Activated CD4-positive, alpha-beta T cell treated with anti-CD3 and anti-CD28 coated beads for 36 hours (primary cell): Measurements from ENCODE around the gene EDN1. TPM values are rescaled to one million over a fixed set of nuclear protein-coding genes. Genes with fewer than 3 reads are reported as not detected.
A peak's percentile ranks its signal among the peaks of the same experiment; 100 is the strongest.

Experiments
- ATAC-seq: fragments of 200-7000 bp; cut with Tn5 transposase; one replicate; pipeline ENCODE4 v1.10.0; 2021; ENCODE audit warnings: mild to moderate bottlenecking, moderate library complexity
- CTCF ChIA-PET: fragments of 350-600 bp; sonication (Branson Sonifier 250); formaldehyde crosslinking; loops from one replicate; lab custom pipeline; 2021; ENCODE audit warnings: antibody characterized with exemption; lab: Charles Lee
- POLR2A ChIA-PET: fragments of 350-600 bp; sonication (Branson Sonifier 250); formaldehyde crosslinking; loops from one replicate; lab custom pipeline; 2021; ENCODE audit warnings: antibody characterized with exemption, inconsistent platforms; lab: Charles Lee
- DNase-seq: peaks from one replicate; pipeline ENCODE4 v3.0.0-alpha.2; 2020
- H3K27ac Mint-ChIP-seq: one replicate; pipeline ENCODE4 v1.8.0; 2021; ENCODE audit warnings: mixed read lengths
- H3K27me3 Mint-ChIP-seq: one replicate; pipeline ENCODE4 v1.8.0; 2021; ENCODE audit warnings: mixed read lengths
- H3K36me3 Mint-ChIP-seq: one replicate; pipeline ENCODE4 v1.8.0; 2021; ENCODE audit warnings: low read depth, mixed read lengths
- H3K4me1 Mint-ChIP-seq: one replicate; pipeline ENCODE4 v1.8.0; 2021; ENCODE audit warnings: mixed read lengths
- H3K4me3 Mint-ChIP-seq: one replicate; pipeline ENCODE4 v1.8.0; 2021; ENCODE audit warnings: mild to moderate bottlenecking, moderate library complexity, mixed read lengths
- H3K9me3 Mint-ChIP-seq: one replicate; pipeline ENCODE4 v1.8.0; 2021; ENCODE audit warnings: low read depth, mixed read lengths
- intact Hi-C, 2 experiments: fragments of 100-400 bp; cut with DNase I in 1 of 2; cut with micrococcal nuclease in 1 of 2; formaldehyde crosslinking; loops; one replicate each; pipeline versions ENCODE4 v1.14.2 to v1.15.1; 2022 to 2024; cut with DNase I, micrococcal nuclease
- total RNA-seq, 2 experiments: library from RNA; stranded (reverse); gene quantifications; one replicate each; pipeline ENCODE4 v1.2.3, GENCODE V29; 2021

The EDN1 gene
- total RNA-seq, 2 experiments from 2014 or later = not detected

DNA sequence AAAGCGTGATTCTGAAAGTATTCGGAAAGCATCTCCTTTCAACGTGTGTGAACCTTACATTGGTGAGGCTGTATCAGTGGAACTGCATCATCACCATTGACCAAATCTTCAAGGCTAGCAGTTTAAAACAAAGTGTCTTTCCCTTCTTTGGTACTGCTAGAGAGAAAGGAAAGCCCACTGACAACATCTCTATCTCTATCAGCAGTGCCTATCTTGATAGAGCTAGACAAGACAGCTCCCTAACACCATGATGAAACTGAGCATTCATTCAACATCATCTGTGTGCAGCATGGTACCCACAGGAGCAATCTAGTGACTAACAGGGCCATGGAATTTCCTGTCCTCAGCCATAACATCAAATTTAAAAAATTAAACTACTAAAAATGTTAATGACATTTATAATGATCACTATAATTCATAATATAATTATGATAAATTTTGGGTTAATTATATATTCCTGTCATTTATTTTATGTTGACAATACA, 31.5 kb upstream of the EDN1 start:
- Mint-ChIP-seq H3K36me3 (no peaks in the 10 kb centered on the region), H3K9me3 (no peaks in the 10 kb centered on the region), H3K4me3 (no peak overlapping the region), H3K27me3 (peaks cover 15% of the 10 kb centered on the region), H3K27ac (no peak overlapping the region), H3K4me1 (no peaks in the 10 kb centered on the region)
- ChIA-PET POLR2A (no interaction called here), CTCF (interaction anchor here (0.6 kb wide), 2 partner anchors 588 to 603 kb away, joined by 3 read pairs; no protein-coding TSS in a partner anchor)
- ATAC-seq (no peak), DNase-seq (no peak)
- intact Hi-C loops = no loop called here

DNA sequence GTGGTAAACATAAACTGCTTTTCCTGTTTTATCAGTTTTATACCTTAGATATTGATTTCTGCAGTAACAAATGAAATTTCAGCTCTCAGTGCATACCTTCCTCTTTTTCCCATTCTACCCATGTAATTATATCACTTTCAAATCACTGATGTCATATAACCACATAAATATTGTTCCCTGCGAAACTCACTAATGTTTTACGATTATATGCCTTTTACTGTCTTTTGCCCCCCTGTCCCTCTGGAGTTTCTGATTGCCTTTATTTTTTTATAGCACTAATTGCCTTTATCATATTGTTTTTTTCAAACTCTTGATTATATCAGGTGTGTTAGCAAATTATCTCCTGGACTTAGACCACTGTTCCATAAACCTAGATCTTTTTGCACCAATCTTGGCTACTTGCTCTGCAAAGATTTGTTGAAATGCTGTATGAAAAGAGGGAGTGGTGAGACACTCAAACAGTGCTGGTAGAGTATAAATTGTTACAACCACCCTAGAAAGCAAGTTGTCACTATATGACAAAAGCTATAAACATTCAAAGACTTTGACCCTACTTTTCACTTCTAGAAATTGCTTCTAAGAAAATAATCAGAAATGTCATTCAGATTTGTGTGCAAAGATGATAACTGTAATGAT, 29.6 kb upstream of the EDN1 start:
- no peaks in the 10 kb centered on the region for H3K4me1 Mint-ChIP-seq
- no peak overlapping the region for H3K27ac Mint-ChIP-seq
- peaks cover 9% of the 10 kb centered on the region for H3K27me3 Mint-ChIP-seq
- DNase-seq (no peak), ATAC-seq (no peak)
- intact Hi-C loops = no loop called here
- H3K9me3 Mint-ChIP-seq = no peaks in the 10 kb centered on the region
- ChIA-PET POLR2A (no interaction called here), CTCF (no interaction called here)
- no peaks in the 10 kb centered on the region for H3K36me3 Mint-ChIP-seq
- H3K4me3 Mint-ChIP-seq = no peak overlapping the region

DNA sequence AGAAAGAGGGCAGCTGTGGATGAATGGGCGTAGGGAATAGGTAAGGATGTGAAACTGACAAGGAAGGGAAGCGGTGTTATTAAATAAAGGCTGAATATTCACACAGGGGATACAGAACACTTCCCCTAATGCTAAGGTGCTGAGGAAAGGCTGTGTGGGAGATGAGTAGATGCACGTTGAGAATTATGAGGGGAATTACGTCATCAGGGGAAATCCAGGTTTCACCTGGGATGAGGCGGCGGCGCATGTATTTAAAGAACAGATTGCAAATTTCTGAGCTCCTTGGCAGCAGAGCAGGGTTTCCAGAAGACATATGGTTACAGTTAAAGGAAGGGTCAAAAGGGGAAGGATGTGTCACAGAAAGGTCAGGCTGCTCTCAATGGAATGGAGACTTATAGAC, 28.7 kb upstream of the EDN1 start:
- intact Hi-C loops = no loop called here
- H3K9me3 Mint-ChIP-seq = no peaks in the 10 kb centered on the region
- no peak for DNase-seq
- no peak overlapping the region for H3K4me3 Mint-ChIP-seq
- peaks cover 2% of the 10 kb centered on the region for H3K4me1 Mint-ChIP-seq
- no peak overlapping the region for H3K27ac Mint-ChIP-seq
- no peaks in the 10 kb centered on the region for H3K36me3 Mint-ChIP-seq
- CTCF ChIA-PET = no interaction called here
- no peak for ATAC-seq
- POLR2A ChIA-PET = interaction anchor here (0.7 kb wide), 1 partner anchor 1304 kb away, joined by 3 read pairs; no protein-coding TSS in a partner anchor
- peaks cover 7% of the 10 kb centered on the region for H3K27me3 Mint-ChIP-seq

DNA sequence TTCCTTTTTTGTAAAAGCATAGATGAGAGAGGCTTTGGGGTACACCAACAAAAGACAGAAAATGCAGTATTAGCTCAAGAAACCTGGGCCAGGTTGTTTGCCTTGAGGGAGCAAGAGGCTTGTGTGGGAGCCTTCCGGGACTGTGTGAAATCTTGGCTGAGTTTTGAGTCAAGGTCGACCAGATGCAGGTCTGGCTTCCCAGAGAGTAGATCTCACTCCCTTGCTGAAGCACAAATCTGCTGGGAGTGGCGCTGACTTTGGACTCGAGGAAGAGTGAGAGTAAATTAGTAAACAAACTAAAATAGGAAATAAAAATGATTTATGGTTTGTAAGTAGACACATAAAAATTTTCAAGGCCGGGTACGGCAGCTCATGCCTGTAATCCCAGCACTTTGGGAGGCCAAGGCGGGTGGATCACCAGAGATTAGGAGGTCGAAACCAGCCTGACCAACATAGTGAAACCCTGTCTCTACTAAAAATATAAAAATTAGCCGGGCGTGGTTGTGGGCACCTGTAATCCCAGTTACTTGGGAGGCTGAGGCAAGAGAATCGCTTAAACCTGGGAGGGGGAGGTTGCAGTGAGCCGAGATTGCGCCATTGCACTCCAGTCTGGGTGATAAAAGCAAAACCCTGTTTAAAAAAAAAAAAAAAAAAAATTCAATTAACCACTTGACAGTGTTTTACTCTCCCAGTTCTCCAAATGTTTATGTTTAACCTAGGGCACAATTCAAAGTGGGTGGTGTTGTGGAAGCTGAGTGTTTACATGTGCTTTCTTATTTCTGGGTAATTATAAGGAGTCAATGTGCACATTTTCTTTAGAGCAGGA, 27.7 kb upstream of the EDN1 start:
- peaks cover 4% of the 10 kb centered on the region for H3K4me1 Mint-ChIP-seq
- no peak for ATAC-seq
- CTCF ChIA-PET = no interaction called here
- peaks cover 7% of the 10 kb centered on the region for H3K27me3 Mint-ChIP-seq
- no peak overlapping the region for H3K4me3 Mint-ChIP-seq
- no peak for DNase-seq
- no peak overlapping the region for H3K27ac Mint-ChIP-seq
- H3K36me3 Mint-ChIP-seq = no peaks in the 10 kb centered on the region
- POLR2A ChIA-PET = no interaction called here
- intact Hi-C loops = no loop called here
- H3K9me3 Mint-ChIP-seq = no peaks in the 10 kb centered on the region

DNA sequence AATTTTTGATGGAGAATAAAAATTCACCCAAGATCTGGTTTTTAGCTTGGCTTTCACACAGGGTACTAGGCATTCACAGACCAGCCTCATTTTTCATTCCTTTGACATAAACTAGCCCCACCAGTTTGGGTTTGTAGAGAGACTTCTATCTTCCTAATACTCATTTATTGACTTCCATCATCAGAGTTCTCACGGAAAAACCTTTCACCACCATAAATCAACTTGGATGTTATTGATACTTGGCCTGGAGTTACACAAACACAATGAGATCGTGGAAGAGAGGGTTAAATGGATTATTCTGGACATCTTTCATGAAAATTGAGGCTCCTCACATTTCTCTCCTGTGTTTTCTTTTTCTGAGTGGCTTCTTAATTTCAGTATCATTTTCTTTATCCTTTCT, 26.8 kb upstream of the EDN1 start:
- no peak overlapping the region for H3K27ac Mint-ChIP-seq
- H3K27me3 Mint-ChIP-seq = peaks cover 7% of the 10 kb centered on the region
- no peaks in the 10 kb centered on the region for H3K36me3 Mint-ChIP-seq
- ChIA-PET POLR2A (no interaction called here), CTCF (no interaction called here)
- intact Hi-C loops = no loop called here
- no peak overlapping the region for H3K4me3 Mint-ChIP-seq
- no peak for ATAC-seq
- no peak for DNase-seq
- H3K9me3 Mint-ChIP-seq = no peaks in the 10 kb centered on the region
- peaks cover 4% of the 10 kb centered on the region for H3K4me1 Mint-ChIP-seq

DNA sequence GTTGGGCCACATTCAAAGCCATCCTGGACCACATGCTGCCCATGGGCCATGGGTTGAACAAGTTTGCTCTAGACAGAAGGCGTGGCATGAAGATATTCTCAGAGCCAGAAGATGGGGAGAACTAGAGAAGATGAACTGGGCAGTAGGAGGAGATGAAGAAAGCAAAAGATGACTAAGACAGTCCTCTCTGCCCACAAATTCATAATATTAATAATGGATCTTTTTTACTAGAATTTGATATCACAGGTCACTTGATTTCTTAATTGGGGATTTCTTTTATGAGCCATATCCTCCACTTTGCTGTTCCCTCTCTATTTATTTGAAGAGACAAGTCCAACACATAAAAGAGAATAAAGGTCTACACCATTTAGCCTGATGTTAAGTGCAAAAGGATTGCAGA, 25.5 kb upstream of the EDN1 start:
- Mint-ChIP-seq H3K27ac (no peak overlapping the region), H3K36me3 (peaks cover 2% of the 10 kb centered on the region), H3K27me3 (peaks cover 7% of the 10 kb centered on the region), H3K4me3 (no peak overlapping the region), H3K9me3 (no peaks in the 10 kb centered on the region), H3K4me1 (peaks cover 4% of the 10 kb centered on the region)
- ChIA-PET CTCF (interaction anchor here (0.7 to 1.1 kb wide), 2 partner anchors 25 to 1452 kb away, joined by 3 read pairs; no protein-coding TSS in a partner anchor), POLR2A (no interaction called here)
- intact Hi-C loops = no loop called here
- DNase-seq = no peak
- ATAC-seq = no peak

DNA sequence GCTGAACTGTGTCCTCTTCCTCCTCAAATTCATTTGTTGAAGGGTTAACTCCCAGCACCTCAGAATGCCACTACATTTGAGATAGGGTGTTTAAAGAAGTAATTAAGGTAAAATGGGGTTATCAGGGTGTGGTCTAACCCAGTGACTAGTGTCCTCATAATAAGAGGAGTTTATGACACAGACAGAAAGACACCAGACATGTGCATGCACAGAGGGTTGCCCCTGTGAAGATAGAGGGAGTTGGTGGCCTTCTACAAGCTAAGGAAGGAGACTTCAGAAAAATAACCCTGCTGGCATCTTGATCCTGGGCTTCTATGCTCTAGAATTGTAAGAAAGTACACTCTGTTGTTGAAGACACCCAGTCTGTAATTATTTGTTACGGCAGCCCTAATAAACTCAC, 24.9 kb upstream of the EDN1 start:
- Mint-ChIP-seq H3K27ac (no peak overlapping the region), H3K9me3 (no peaks in the 10 kb centered on the region), H3K4me3 (no peak overlapping the region), H3K36me3 (peaks cover 2% of the 10 kb centered on the region), H3K27me3 (peaks cover 7% of the 10 kb centered on the region), H3K4me1 (peaks cover 4% of the 10 kb centered on the region)
- ATAC-seq (no peak), DNase-seq (no peak)
- POLR2A ChIA-PET = no interaction called here
- CTCF ChIA-PET = no interaction called here
- intact Hi-C loops = no loop called here

DNA sequence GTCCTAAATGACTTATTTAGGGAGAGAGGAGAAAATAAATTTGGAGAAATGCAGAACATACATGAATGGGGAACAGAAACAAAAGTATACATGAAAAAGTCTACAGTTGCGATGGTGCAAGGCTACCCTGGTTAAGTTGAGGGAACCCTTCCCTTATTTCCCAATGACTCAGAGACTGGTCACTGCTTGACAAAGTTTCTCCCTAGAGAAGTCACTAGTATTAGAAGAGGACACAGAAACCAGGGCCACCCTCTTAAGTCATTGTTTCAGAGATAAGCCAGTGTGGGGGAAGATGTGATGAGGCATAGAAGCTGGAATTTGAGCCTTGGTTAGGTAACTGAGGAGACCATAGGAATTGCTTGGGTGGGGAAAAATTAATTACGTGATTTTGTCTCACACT, 24.4 kb upstream of the EDN1 start:
- Mint-ChIP-seq H3K4me3 (no peak overlapping the region), H3K27ac (no peak overlapping the region), H3K9me3 (no peaks in the 10 kb centered on the region), H3K4me1 (peaks cover 4% of the 10 kb centered on the region), H3K36me3 (peaks cover 2% of the 10 kb centered on the region), H3K27me3 (peaks cover 7% of the 10 kb centered on the region)
- POLR2A ChIA-PET = no interaction called here
- intact Hi-C loops = no loop called here
- DNase-seq = no peak
- no peak for ATAC-seq
- CTCF ChIA-PET = no interaction called here

DNA sequence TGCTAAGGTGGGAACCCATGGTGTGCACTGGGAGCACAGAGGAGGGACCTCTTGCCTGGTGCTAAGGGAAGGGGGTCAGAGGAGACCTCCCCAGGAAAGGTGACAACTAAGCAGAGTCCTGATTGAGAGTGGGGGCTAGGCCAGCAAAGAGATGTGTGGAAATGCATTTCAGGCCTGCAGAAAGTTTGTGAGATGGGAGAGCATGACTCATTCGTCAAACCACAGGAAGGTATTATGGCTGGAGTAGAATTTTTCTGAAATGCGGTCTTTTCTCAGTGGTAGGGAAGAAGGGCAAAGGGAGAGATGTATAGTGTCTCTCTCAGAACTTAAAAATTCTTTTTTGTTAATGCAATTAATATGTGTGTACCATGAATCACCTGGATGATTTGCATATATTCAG, 23.6 kb upstream of the EDN1 start:
- Mint-ChIP-seq H3K27me3 (peaks cover 3% of the 10 kb centered on the region), H3K4me1 (peaks cover 5% of the 10 kb centered on the region), H3K27ac (no peak overlapping the region), H3K4me3 (no peak overlapping the region), H3K36me3 (peaks cover 2% of the 10 kb centered on the region), H3K9me3 (peaks cover 2% of the 10 kb centered on the region)
- no peak for ATAC-seq
- POLR2A ChIA-PET = no interaction called here
- CTCF ChIA-PET = no interaction called here
- intact Hi-C loops = no loop called here
- DNase-seq = no peak

DNA sequence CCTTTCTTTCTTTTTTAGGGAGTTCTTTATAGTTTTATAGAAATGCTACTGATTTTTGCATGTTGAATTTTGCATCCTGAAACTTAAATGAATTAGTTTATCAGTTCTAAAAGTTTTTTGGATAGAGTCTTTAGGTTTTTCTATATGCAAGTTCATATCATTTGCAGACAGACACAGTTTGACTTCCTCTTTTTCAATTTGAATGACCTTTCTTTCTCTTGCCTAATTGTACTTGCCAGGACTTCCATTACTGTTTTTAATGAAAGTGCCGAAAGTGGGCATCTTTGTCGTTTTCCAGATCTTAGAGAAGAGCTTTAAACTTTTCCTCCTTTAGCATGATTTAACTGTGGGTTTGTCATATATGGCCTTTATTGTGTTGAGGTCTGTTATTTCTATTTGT, 21.1 kb upstream of the EDN1 start:
- H3K27me3 Mint-ChIP-seq = no peaks in the 10 kb centered on the region
- ATAC-seq (no peak), DNase-seq (no peak)
- ChIA-PET CTCF (no interaction called here), POLR2A (no interaction called here)
- peaks cover 6% of the 10 kb centered on the region for H3K36me3 Mint-ChIP-seq
- H3K27ac Mint-ChIP-seq = no peak overlapping the region
- peaks cover 11% of the 10 kb centered on the region for H3K9me3 Mint-ChIP-seq
- peaks cover 5% of the 10 kb centered on the region for H3K4me1 Mint-ChIP-seq
- intact Hi-C loops = no loop called here
- H3K4me3 Mint-ChIP-seq = no peak overlapping the region

DNA sequence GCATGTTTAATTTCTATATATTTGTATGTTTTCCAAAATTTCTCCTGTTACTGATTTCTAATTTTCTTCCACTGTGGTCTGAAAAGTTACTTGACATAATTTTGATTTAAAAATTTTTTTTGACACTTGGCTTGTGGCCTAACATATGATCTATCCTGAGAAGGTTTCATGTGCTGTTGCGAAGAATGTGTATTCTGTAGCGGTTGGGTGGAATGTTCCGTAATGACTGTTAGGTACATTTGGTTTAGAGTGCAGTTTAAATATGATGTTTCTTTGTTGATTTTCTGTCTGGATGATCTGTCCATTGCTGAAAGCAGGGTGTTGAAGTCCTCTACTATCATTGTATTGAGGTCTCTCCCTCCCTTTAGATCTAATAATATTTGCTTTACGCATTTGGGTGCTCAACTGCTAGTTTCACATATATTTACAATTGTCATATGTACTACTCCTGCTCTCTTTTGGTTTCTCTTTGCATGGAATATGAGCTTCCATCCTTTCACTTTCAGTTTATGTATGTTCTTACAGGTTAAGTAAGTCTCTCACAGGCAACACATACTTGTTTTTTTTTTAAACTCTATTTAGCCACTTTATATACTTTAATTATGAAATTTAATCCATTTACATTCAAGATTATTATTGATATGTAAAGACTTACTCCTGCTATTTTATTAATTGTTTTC, 19.5 kb upstream of the EDN1 start:
- Mint-ChIP-seq H3K27ac (no peak overlapping the region), H3K4me3 (no peak overlapping the region), H3K9me3 (peaks cover 11% of the 10 kb centered on the region), H3K27me3 (no peaks in the 10 kb centered on the region), H3K4me1 (peaks cover 5% of the 10 kb centered on the region), H3K36me3 (peaks cover 6% of the 10 kb centered on the region)
- POLR2A ChIA-PET = interaction anchor here (0.6 kb wide), 1 partner anchor 329 kb away, joined by 3 read pairs; no protein-coding TSS in a partner anchor
- ATAC-seq = peak; percentile 36
- CTCF ChIA-PET = interaction anchor here (2.0 kb wide), 1 partner anchor 16 kb away, joined by 8 read pairs; no protein-coding TSS in a partner anchor
- DNase-seq = no peak
- intact Hi-C loops = loop anchor here in 1 of 2 experiments (1.0 kb wide), 1 partner anchor 27 kb away; no protein-coding TSS in a partner anchor
